SK-N-SH treated with all-trans-retinoic acid at 6 μM for 48 hours (cell line): Measurements from ENCODE around the gene SMG7.

Experiments
- ARNTL ChIP-seq: fragments of 450-650 bp; formaldehyde crosslinking; IDR thresholded peaks from 2 replicates; pipeline ENCODE4 v1.5.0; 2020; ENCODE audit warnings: low read depth, mild to moderate bottlenecking, moderate library complexity, borderline replicate concordance
- CREB5 ChIP-seq: fragments of 250-450 bp; sonication (Bioruptor Pico); IDR thresholded peaks from 2 replicates; pipeline ENCODE4 v1.5.1; 2020; ENCODE audit warnings: low read depth, mild to moderate bottlenecking, moderate library complexity
- PATZ1 ChIP-seq: fragments of 250-450 bp; sonication (Bioruptor Pico); IDR thresholded peaks from 2 replicates; pipeline ENCODE4 v1.8.0; 2020; ENCODE audit warnings: mild to moderate bottlenecking, moderate library complexity, borderline replicate concordance
- PPARA ChIP-seq: fragments of 250-450 bp; sonication (Bioruptor Pico); IDR thresholded peaks from 2 replicates; pipeline ENCODE4 v1.5.0; 2020; ENCODE audit warnings: mild to moderate bottlenecking, borderline replicate concordance
- TCF4 ChIP-seq: fragments of 250-450 bp; sonication (Bioruptor Pico); IDR thresholded peaks from 2 replicates; pipeline ENCODE4 v1.8.0; 2021; ENCODE audit warnings: mild to moderate bottlenecking, moderate library complexity, borderline replicate concordance
- ZFP3 ChIP-seq: fragments of 250-450 bp; sonication (Bioruptor Pico); IDR thresholded peaks from 2 replicates; pipeline ENCODE4 v1.5.0; 2020; ENCODE audit warnings: mild to moderate bottlenecking, moderate library complexity
- ZNF565 ChIP-seq: fragments of 450-650 bp; formaldehyde crosslinking; conservative IDR thresholded peaks from 2 replicates; pipeline ENCODE4 v1.5.0; 2020; ENCODE audit warnings: low read depth, mild to moderate bottlenecking, moderate library complexity

DNA sequence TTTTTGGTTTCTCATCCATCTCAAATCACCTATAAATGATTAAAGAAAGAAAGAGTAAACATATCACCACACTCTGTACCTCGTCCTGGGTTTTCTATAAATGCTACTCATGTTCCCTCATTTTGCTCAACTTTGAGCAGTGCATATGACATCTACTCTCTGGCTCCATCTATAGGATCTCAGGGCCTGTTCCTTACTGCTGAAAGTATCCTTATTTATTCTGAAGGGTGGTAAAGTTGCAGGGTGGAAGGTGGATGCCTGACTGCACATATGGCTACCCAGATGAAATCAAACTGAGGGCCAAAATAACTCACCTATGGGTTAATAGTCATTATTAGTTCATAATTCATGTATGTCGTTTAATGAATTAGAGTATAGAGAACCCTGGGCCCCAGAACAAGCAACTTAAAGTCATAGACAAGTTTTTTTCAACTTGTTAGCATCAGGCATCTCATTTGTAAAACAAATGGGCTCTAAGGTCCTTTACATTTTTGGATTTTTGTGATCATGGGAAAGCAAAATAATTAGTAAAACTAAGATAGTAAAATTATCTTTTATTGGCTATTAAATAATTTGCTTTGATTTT, 71.4 kb downstream of the SMG7 start:
- TF ChIP-seq ZFP3 (CRISPR knock-in tag) (no peak), TCF4 (CRISPR knock-in tag) (no peak), ARNTL (CRISPR knock-in tag) (no peak), ZNF565 (CRISPR knock-in tag) (no peak), PATZ1 (no peak), PPARA (CRISPR knock-in tag) (no peak), CREB5 (CRISPR knock-in tag) (no peak)
